Adrenal gland (tissue), 12 donors: ENCODE results near the gene SERTAD1. TPM values are rescaled to one million over a fixed set of nuclear protein-coding genes. Genes with fewer than 3 reads are reported as not detected.
"Not testable (repeated sequence)": the region's sequence is repeated elsewhere in the genome, so short reads cannot be mapped to it uniquely, and the experiment has no call there.

Source experiments
- DNase-seq, 7 donors: peaks; one replicate each; pipeline ENCODE4 v3.0.0-alpha.2; 2019 to 2020
- H3K27ac ChIP-seq, 5 donors: fragments of 200-600 bp; sonication (generic) in 4 of 5; 1 replicate in 3 of 5; 2 replicates in 2 of 5; pipeline versions ENCODE4 v1.5.1 to v1.8.0; 2016 to 2020; ENCODE audit warnings: mild to moderate bottlenecking in 1 of 5
- H3K27me3 ChIP-seq: fragments of 200-600 bp; 2 replicates; pipeline ENCODE4 v1.8.0; 2021
- H3K36me3 ChIP-seq, 2 donors: fragments of 200-600 bp; replicated peaks in 1 of 2; 1 replicate in 1 of 2; 2 replicates in 1 of 2; pipeline versions ENCODE4 v1.5.1 to v1.8.0; 2018 to 2022
- H3K4me1 ChIP-seq, 2 donors: fragments of 200-600 bp; replicated peaks in 1 of 2; 1 replicate in 1 of 2; 2 replicates in 1 of 2; pipeline versions ENCODE4 v1.5.1 to v1.8.0; 2018 to 2021
- H3K4me3 ChIP-seq, 4 donors: fragments of 200-600 bp; sonication (generic) in 3 of 4; one replicate each; pipeline ENCODE4 v1.5.1; 2016 to 2018
- H3K9me3 ChIP-seq, 3 donors: fragments of 200-600 bp; sonication (generic) in 1 of 3; replicated peaks in 1 of 3; 1 replicate in 2 of 3; 2 replicates in 1 of 3; pipeline versions ENCODE4 v1.5.1 to v1.8.0; 2016 to 2021
- POLR2A ChIP-seq, 2 donors: fragments of 450-650 bp; IDR thresholded peaks; one replicate each; pipeline ENCODE4 v1.6.1; 2017; ENCODE audit warnings: antibody characterized with exemption in 2 of 2, mild to moderate bottlenecking in 2 of 2, moderate library complexity in 1 of 2
- WGBS, 4 donors: extraction: QIAGEN DNeasy Blood & Tissue Kit in 2 of 4; methylation state at CpG; one replicate each; pipeline versions ENCODE4 v1.1.5 to v1.1.7; 2013 to 2017; 5-methylcytosine and 5-hydroxymethylcytosine counted together
- intact Hi-C, 2 donors: fragments of 100-400 bp; cut with DNase I; formaldehyde crosslinking; loops; one replicate each; pipeline versions ENCODE4 v1.14.1 to v1.15.0; 2022 to 2023
- polyA plus RNA-seq, 3 donors: library from polyadenylated mRNA; stranded (reverse); fragments of 200-250 nt in 2 of 3; fragments of 350-450 nt in 1 of 3; fragmentation: Illumina TruSeq in 1 of 3; extraction: RNeasy Lipid Tissue Mini Kit (QIAGEN cat#74804) in 1 of 3; gene quantifications; one replicate each; pipeline ENCODE4 v1.2.3, GENCODE V29; 2013 to 2014
- total RNA-seq, 9 donors: library from RNA; depleted of rRNA in 4 of 9; stranded (reverse); fragments of >200 nt in 4 of 9; fragments of 120-200 nt in 1 of 9; fragmentation: NEBNext Ultra II Directional in 1 of 9; extraction: Animal tissue kit (Norgen Biotek cat#: 25700) in 1 of 9; gene quantifications; one replicate each; pipeline versions ENCODE4 v1.1.0 to v1.2.4, GENCODE V29; 2013 to 2023
- TF ChIP-seq, protein P1 (sequence below), 6 experiments: fragments of 450-650 bp in 4 of 6; fragments of 200-600 bp in 2 of 6; sonication (generic) in 1 of 6; IDR thresholded peaks; 1 replicate in 5 of 6; 2 replicates in 1 of 6; pipeline versions ENCODE4 v1.5.1 to v1.8.0; 2016 to 2021; ENCODE audit warnings: antibody characterized with exemption in 6 of 6, mild to moderate bottlenecking in 2 of 6, moderate library complexity in 1 of 6
- donor health status: healthy with polysubstance abuse.
- donor health status: Bipolar disorder and iron deficiency.
- donor health status: DM: yes; HTN: yes; CAD: no.
- donor health status: DM: no; HTN: no; CAD: no.
- donor health status: DM: no; HTN: no; CAD: no.
- donor health status: DM: yes; HTN: yes; CAD: no.

SERTAD1 gene
- total and polyA plus RNA-seq, 12 donors: 1.7 to 20.8 (median 13.0) TPM

GRCh38 chr19:40465557-40466218 is 39.9 kb upstream of the SERTAD1 start, which contains the start of gene BLVRB:
TSS of gene BLVRB (minus strand) at chr19:40465745. CDS start at chr19:40465688, 57 bp downstream.
- H3K4me3 ChIP-seq: peak within 1 kb of the TSS; percentile 54 to 84 (median 70)
- DNase-seq: peak; percentile 99 to 100 (median 100)
- H3K9me3 ChIP-seq: no peaks in the 10 kb centered on the region
- 0% methylated on average over 2 to 54 of the region's 54 CpGs for WGBS, 4 donors
- TF ChIP-seq, protein P1, sequence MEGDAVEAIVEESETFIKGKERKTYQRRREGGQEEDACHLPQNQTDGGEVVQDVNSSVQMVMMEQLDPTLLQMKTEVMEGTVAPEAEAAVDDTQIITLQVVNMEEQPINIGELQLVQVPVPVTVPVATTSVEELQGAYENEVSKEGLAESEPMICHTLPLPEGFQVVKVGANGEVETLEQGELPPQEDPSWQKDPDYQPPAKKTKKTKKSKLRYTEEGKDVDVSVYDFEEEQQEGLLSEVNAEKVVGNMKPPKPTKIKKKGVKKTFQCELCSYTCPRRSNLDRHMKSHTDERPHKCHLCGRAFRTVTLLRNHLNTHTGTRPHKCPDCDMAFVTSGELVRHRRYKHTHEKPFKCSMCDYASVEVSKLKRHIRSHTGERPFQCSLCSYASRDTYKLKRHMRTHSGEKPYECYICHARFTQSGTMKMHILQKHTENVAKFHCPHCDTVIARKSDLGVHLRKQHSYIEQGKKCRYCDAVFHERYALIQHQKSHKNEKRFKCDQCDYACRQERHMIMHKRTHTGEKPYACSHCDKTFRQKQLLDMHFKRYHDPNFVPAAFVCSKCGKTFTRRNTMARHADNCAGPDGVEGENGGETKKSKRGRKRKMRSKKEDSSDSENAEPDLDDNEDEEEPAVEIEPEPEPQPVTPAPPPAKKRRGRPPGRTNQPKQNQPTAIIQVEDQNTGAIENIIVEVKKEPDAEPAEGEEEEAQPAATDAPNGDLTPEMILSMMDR (IDR thresholded peaks at IDR 0.05): peak in 1 of 6 experiments; percentile 22
- TF ChIP-seq POLR2A (IDR thresholded peaks at IDR 0.05): peak; percentile 44 to 94
- H3K36me3 ChIP-seq: no peaks in the 10 kb centered on the region
- no peaks in the 10 kb centered on the region for H3K27me3 ChIP-seq
- H3K27ac ChIP-seq: peak within 1 kb of the TSS; percentile 86 to 97 (median 92)
- H3K4me1 ChIP-seq: peaks cover 25 to 29% of the 10 kb centered on the region in 2 donors
- intact Hi-C loops: loop anchor here in 1 of 2 donors (10.0 kb wide), 1 partner anchor 129 kb away; no protein-coding TSS in a partner anchor

DNA sequence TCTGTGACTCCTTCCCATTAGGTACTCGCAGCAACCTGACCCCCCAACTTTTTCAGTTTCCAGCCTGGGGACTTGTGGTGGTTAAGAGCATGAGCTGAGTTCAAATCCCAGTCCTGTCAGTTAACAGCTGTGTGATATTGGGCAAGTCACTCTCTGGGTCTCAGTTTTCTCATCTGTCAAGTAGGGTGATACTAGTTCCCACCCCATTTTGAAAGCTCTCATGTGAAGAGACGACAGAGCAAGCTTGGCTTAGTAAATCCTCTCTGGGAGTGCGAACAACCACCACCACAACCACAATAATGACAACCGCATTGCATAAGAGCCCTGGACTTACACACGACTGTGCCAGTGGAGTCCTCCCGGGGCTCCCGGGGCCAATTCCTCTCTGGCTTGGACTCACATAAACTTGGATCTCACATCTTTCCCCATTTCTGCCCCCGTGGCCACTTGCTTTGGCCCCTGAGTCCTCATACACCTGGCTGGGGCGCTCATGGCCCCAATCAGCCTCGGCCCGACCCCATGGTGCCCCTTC is 39.3 kb upstream of the SERTAD1 start:
- TF ChIP-seq POLR2A (IDR thresholded peaks at IDR 0.05): no peak
- TF ChIP-seq, protein P1 (IDR thresholded peaks at IDR 0.05): no peak
- Histone ChIP-seq H3K4me3 (peak overlapping the region; percentile 54 to 84 (median 70)), H3K27me3 (no peaks in the 10 kb centered on the region), H3K36me3 (no peaks in the 10 kb centered on the region), H3K9me3 (no peaks in the 10 kb centered on the region), H3K27ac (peak overlapping the region; percentile 86 to 97 (median 92)), H3K4me1 (peaks cover 25 to 29% of the 10 kb centered on the region in 2 donors)
- WGBS, 4 donors: 11 to 17% (median 14%) methylated on average over 8 to 11 of the region's 11 CpGs
- peak in 4 of 7 donors; percentile 73 to 81 (median 76) for DNase-seq
- intact Hi-C loops: loop anchor here in 1 of 2 donors (10.0 kb wide), 1 partner anchor 130 kb away; no protein-coding TSS in a partner anchor

GRCh38 chr19:40464059-40465024 is 38.5 kb upstream of the SERTAD1 start:
- TF ChIP-seq, protein P1 (IDR thresholded peaks at IDR 0.05): peak; percentile 84 to 95 (median 90)
- peak in 1 of 2 donors; percentile 23 for TF ChIP-seq POLR2A (IDR thresholded peaks at IDR 0.05)
- Histone ChIP-seq H3K4me3 (peak overlapping the region in 2 of 4 donors; percentile 63 to 78), H3K36me3 (no peaks in the 10 kb centered on the region), H3K27me3 (no peaks in the 10 kb centered on the region), H3K27ac (peak overlapping the region; percentile 86 to 97 (median 92)), H3K9me3 (no peaks in the 10 kb centered on the region), H3K4me1 (peaks cover 25 to 29% of the 10 kb centered on the region in 2 donors)
- DNase-seq: peak; percentile 90 to 97 (median 92)
- intact Hi-C loops: loop anchor here in 1 of 2 donors (10.0 kb wide), 1 partner anchor 130 kb away; no protein-coding TSS in a partner anchor
- WGBS, 4 donors: 18 to 23% (median 20%) methylated on average over 9 to 11 of the region's 11 CpGs

DNA sequence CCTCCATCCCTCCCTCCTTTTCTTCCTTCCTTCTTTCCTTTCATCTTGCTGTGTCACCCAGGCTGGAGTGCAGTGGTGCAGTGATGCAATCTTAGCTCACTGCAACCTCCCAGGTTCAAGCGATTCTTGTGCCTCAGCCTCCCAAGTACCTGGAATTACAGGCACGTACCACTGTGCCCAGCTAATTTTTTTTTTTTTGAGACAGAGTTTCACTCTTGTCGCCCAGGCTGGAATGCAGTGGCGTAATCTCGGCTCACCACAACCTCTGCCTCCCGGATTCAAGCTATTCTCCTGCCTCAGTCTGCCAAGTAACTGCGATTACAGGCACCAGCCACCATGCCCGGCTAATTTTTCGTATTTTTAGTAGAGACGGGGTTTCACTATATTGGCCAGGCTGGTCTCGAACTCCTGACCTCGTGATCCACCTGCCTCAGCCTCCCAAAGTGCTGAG is 37.8 kb upstream of the SERTAD1 start:
- intact Hi-C loops: loop anchor here in 1 of 2 donors (10.0 kb wide), 1 partner anchor 131 kb away; no protein-coding TSS in a partner anchor
- peak in 2 of 7 donors; percentile 21 to 38 for DNase-seq
- 69 to 76% (median 73%) methylated on average over 12 of the region's 12 CpGs for WGBS, 4 donors
- Histone ChIP-seq H3K4me3 (peak overlapping the region in 1 of 4 donors; percentile 78), H3K27ac (peak overlapping the region in 4 of 5 donors; percentile 73 to 97 (median 91)), H3K4me1 (peaks cover 25 to 29% of the 10 kb centered on the region in 2 donors)
- H3K36me3 ChIP-seq, H3K27me3 ChIP-seq, H3K9me3 ChIP-seq: not testable (repeated sequence)
